Thyroid gland (tissue), 4 donors: Measurements from ENCODE around the gene MTHFD1L. TPM values are rescaled to one million over a fixed set of nuclear protein-coding genes. Genes with fewer than 3 reads are reported as not detected.

Experiments used
- DNase-seq, 2 donors: peaks; one replicate each; pipeline ENCODE4 v3.0.0-alpha.2; 2019
- H3K27ac ChIP-seq, 3 donors: fragments of 200-600 bp; sonication (generic); 1 replicate in 2 of 3; 2 replicates in 1 of 3; pipeline ENCODE4 v1.5.1; 2016 to 2019; ENCODE audit warnings: mild to moderate bottlenecking in 1 of 3, moderate library complexity in 1 of 3
- H3K27me3 ChIP-seq: fragments of 200-600 bp; sonication (generic); one replicate; pipeline ENCODE4 v1.5.1; 2019
- H3K36me3 ChIP-seq, 2 donors: fragments of 200-600 bp; sonication (generic); one replicate each; pipeline ENCODE4 v1.5.1; 2016 to 2019
- H3K4me1 ChIP-seq, 2 donors: fragments of 200-600 bp; sonication (generic); one replicate each; pipeline ENCODE4 v1.5.1; 2017 to 2019
- H3K4me3 ChIP-seq, 3 donors: fragments of 200-600 bp; sonication (generic); replicated peaks in 1 of 3; 1 replicate in 2 of 3; 2 replicates in 1 of 3; pipeline ENCODE4 v1.5.1; 2016; ENCODE audit warnings: mild to moderate bottlenecking in 1 of 3
- H3K9me3 ChIP-seq: fragments of 200-600 bp; sonication (generic); one replicate; pipeline ENCODE4 v1.5.1; 2017
- CTCF ChIP-seq, 6 experiments: fragments of 200-600 bp in 3 of 6; fragments of 450-650 bp in 3 of 6; sonication (generic) in 3 of 6; IDR thresholded peaks; one replicate each; pipeline ENCODE4 v1.5.1; 2016 to 2019; ENCODE audit warnings: antibody characterized with exemption in 6 of 6, mild to moderate bottlenecking in 2 of 6, inconsistent platforms in 1 of 6, moderate library complexity in 1 of 6
- POLR2A ChIP-seq, 2 donors: fragments of 450-650 bp; IDR thresholded peaks; one replicate each; pipeline ENCODE4 v1.6.1; 2017; ENCODE audit warnings: antibody characterized with exemption in 2 of 2, mild to moderate bottlenecking in 2 of 2, moderate library complexity in 1 of 2
- WGBS, 2 donors: methylation state at CpG; one replicate each; pipeline ENCODE4 v1.1.5; 2017; 5-methylcytosine and 5-hydroxymethylcytosine counted together
- intact Hi-C: fragments of 100-400 bp; cut with DNase I; formaldehyde crosslinking; loops from one replicate; pipeline ENCODE4 v1.15.1; 2023
- total RNA-seq, 4 donors: library from RNA; depleted of rRNA; stranded (reverse); fragments of >200 nt; gene quantifications; one replicate each; pipeline ENCODE4 v1.2.3, GENCODE V29; 2016

The MTHFD1L gene
- total RNA-seq, 4 donors from 2014 or later = 8.7 to 14.6 (median 11.0) TPM

GRCh38 chr6:150925976-150926375, 60.5 kb downstream of the MTHFD1L start:
- WGBS, 2 donors = 77 to 89% methylated on average over 7 of the region's 7 CpGs
- H3K4me1 ChIP-seq = no peaks in the 10 kb centered on the region
- intact Hi-C loops = no loop called here

GRCh38 chr6:150928882-150929281, 63.4 kb downstream of the MTHFD1L start:
- TF ChIP-seq POLR2A (IDR thresholded peaks at IDR 0.05) (no peak), CTCF (IDR thresholded peaks at IDR 0.05) (peak in 2 of 6 experiments; percentile 10 to 28)
- peaks cover 0 to 5% of the 10 kb centered on the region in 2 donors for H3K4me1 ChIP-seq
- no peaks in the 10 kb centered on the region for H3K27me3 ChIP-seq
- intact Hi-C loops = no loop called here
- WGBS, 2 donors = 71 to 83% methylated on average over 3 of the region's 3 CpGs
- DNase-seq = no peak
- no peak overlapping the region for H3K27ac ChIP-seq
- H3K36me3 ChIP-seq = no peaks in the 10 kb centered on the region
- no peaks in the 10 kb centered on the region for H3K9me3 ChIP-seq
- H3K4me3 ChIP-seq = no peak overlapping the region

More at GRCh38 chr6:150925976-150926375, 60.5 kb downstream of the MTHFD1L start:
- DNase-seq = no peak
- TF ChIP-seq POLR2A (IDR thresholded peaks at IDR 0.05) (no peak), CTCF (IDR thresholded peaks at IDR 0.05) (no peak)
- H3K9me3 ChIP-seq = no peaks in the 10 kb centered on the region
- H3K4me3 ChIP-seq = no peak overlapping the region
- H3K36me3 ChIP-seq = no peaks in the 10 kb centered on the region
- H3K27me3 ChIP-seq = no peaks in the 10 kb centered on the region
- no peak overlapping the region for H3K27ac ChIP-seq

GRCh38 chr6:150929416-150929815, 63.9 kb downstream of the MTHFD1L start:
- intact Hi-C loops = no loop called here
- WGBS, 2 donors = 74 to 88% methylated on average over 2 of the region's 2 CpGs
- no peaks in the 10 kb centered on the region for H3K27me3 ChIP-seq
- peaks cover 0 to 5% of the 10 kb centered on the region in 2 donors for H3K4me1 ChIP-seq
- H3K4me3 ChIP-seq = no peak overlapping the region
- no peak for DNase-seq
- no peak overlapping the region for H3K27ac ChIP-seq
- H3K36me3 ChIP-seq = no peaks in the 10 kb centered on the region
- TF ChIP-seq POLR2A (IDR thresholded peaks at IDR 0.05) (no peak), CTCF (IDR thresholded peaks at IDR 0.05) (no peak)
- no peaks in the 10 kb centered on the region for H3K9me3 ChIP-seq

- Histone ChIP-seq H3K4me3 (no peak overlapping the region), H3K4me1 (peaks cover 0 to 5% of the 10 kb centered on the region in 2 donors), H3K36me3 (no peaks in the 10 kb centered on the region), H3K27me3 (no peaks in the 10 kb centered on the region), H3K27ac (no peak overlapping the region), H3K9me3 (no peaks in the 10 kb centered on the region)
- no peak for TF ChIP-seq CTCF (IDR thresholded peaks at IDR 0.05)
- no peak for TF ChIP-seq POLR2A (IDR thresholded peaks at IDR 0.05)
- DNase-seq = no peak
- intact Hi-C loops = no loop called here
- WGBS, 2 donors = 85% methylated on average over 1 of the region's 1 CpG
These were observed 65.3 kb downstream of the MTHFD1L start for GRCh38 chr6:150930841-150931240.

- Histone ChIP-seq H3K4me3 (no peak overlapping the region), H3K36me3 (no peaks in the 10 kb centered on the region), H3K9me3 (no peaks in the 10 kb centered on the region), H3K4me1 (peaks cover 0 to 5% of the 10 kb centered on the region in 2 donors), H3K27ac (no peak overlapping the region), H3K27me3 (no peaks in the 10 kb centered on the region)
- TF ChIP-seq CTCF (IDR thresholded peaks at IDR 0.05) (no peak), POLR2A (IDR thresholded peaks at IDR 0.05) (no peak)
- intact Hi-C loops = no loop called here
- 68 to 83% methylated on average over 1 of the region's 1 CpG for WGBS, 2 donors
- no peak for DNase-seq
These were observed 65.9 kb downstream of the MTHFD1L start for GRCh38 chr6:150931405-150931804.
